OCI-LY1 (cell line): Measurements from ENCODE around the gene PTPRN2.

Source experiments
- H2AFZ ChIP-seq: fragments of 200-600 bp; sonication (generic), shearing (Covaris generic); 2 replicates; pipeline ENCODE4 v1.6.0; 2014; ENCODE audit warnings: antibody characterized with exemption, mild to moderate bottlenecking, low read length
- H3F3A ChIP-seq: fragments of 200-600 bp; sonication (generic), shearing (Covaris generic); 2 replicates; pipeline ENCODE4 v1.6.0; 2014; ENCODE audit warnings: mild to moderate bottlenecking, antibody characterized with exemption, low read length, moderate library complexity; ENCODE audit not compliant: insufficient read depth
- H3K27ac ChIP-seq: fragments of 200-600 bp; sonication (generic); 2 replicates; pipeline ENCODE4 v1.5.1; 2014; ENCODE audit warnings: low read length, mixed run types, mild to moderate bottlenecking, low read depth; ENCODE audit not compliant: poor library complexity, severe bottlenecking
- H3K27me3 ChIP-seq: fragments of 200-600 bp; sonication (generic); 2 replicates; pipeline ENCODE4 v1.6.0; 2014; ENCODE audit warnings: antibody characterized with exemption, mild to moderate bottlenecking, low read length, moderate library complexity; ENCODE audit not compliant: insufficient read depth
- H3K36me3 ChIP-seq: fragments of 200-600 bp; sonication (generic); 2 replicates; pipeline ENCODE4 v1.6.1; 2014; ENCODE audit warnings: mild to moderate bottlenecking, antibody characterized with exemption, low read length, moderate library complexity, mixed read lengths; ENCODE audit not compliant: insufficient read depth
- H3K4me1 ChIP-seq: fragments of 200-600 bp; sonication (generic); 2 replicates; pipeline ENCODE4 v1.5.1; 2014; ENCODE audit warnings: mild to moderate bottlenecking, low read length, moderate library complexity; ENCODE audit not compliant: insufficient read depth, severe bottlenecking
- H3K4me2 ChIP-seq: fragments of 200-600 bp; sonication (generic), shearing (Covaris generic); 2 replicates; pipeline ENCODE4 v1.6.1; 2014; ENCODE audit warnings: low read length
- H3K4me3 ChIP-seq: fragments of 200-600 bp; sonication (generic); 2 replicates; pipeline ENCODE4 v1.5.1; 2014; ENCODE audit warnings: low read length, low read depth, mild to moderate bottlenecking, mixed read lengths; ENCODE audit not compliant: poor library complexity, severe bottlenecking
- H3K79me2 ChIP-seq: fragments of 200-600 bp; shearing (Covaris generic); 2 replicates; pipeline ENCODE4 v1.6.1; 2016; ENCODE audit warnings: mixed run types, low read length, mixed read lengths; ENCODE audit not compliant: insufficient read depth
- H3K9ac ChIP-seq: fragments of 200-600 bp; sonication (generic), shearing (Covaris generic); 2 replicates; pipeline ENCODE4 v1.6.1; 2014; ENCODE audit warnings: mild to moderate bottlenecking, low read length, mixed read lengths
- H3K9me2 ChIP-seq: fragments of 200-600 bp; sonication (generic), shearing (Covaris generic); 2 replicates; pipeline ENCODE4 v1.6.1; 2014; ENCODE audit warnings: low read depth, mild to moderate bottlenecking, low read length, mixed read lengths
- H3K9me3 ChIP-seq: fragments of 200-600 bp; shearing (Covaris generic); 2 replicates; pipeline ENCODE4 v1.6.1; 2014; ENCODE audit warnings: low read length, mixed read lengths
- H4K20me1 ChIP-seq: fragments of 200-600 bp; sonication (generic), shearing (Covaris generic); 2 replicates; pipeline ENCODE4 v1.6.0; 2016; ENCODE audit warnings: mild to moderate bottlenecking, low read length; ENCODE audit not compliant: insufficient read depth
- CTCF ChIP-seq: fragments of 200-600 bp; sonication (generic), shearing (Covaris generic); IDR thresholded peaks from 2 replicates; pipeline ENCODE4 v1.5.1; 2017; ENCODE audit warnings: mild to moderate bottlenecking, antibody characterized with exemption, low read length, moderate library complexity, mixed read lengths
- EZH2 ChIP-seq: fragments of 200-600 bp; sonication (generic), shearing (Covaris generic); IDR thresholded peaks from 2 replicates; pipeline ENCODE4 v1.8.0; 2017; ENCODE audit warnings: borderline replicate concordance, mixed run types, mild to moderate bottlenecking, antibody characterized with exemption, low read length, moderate library complexity, mixed read lengths

PTPRN2 gene

DNA sequence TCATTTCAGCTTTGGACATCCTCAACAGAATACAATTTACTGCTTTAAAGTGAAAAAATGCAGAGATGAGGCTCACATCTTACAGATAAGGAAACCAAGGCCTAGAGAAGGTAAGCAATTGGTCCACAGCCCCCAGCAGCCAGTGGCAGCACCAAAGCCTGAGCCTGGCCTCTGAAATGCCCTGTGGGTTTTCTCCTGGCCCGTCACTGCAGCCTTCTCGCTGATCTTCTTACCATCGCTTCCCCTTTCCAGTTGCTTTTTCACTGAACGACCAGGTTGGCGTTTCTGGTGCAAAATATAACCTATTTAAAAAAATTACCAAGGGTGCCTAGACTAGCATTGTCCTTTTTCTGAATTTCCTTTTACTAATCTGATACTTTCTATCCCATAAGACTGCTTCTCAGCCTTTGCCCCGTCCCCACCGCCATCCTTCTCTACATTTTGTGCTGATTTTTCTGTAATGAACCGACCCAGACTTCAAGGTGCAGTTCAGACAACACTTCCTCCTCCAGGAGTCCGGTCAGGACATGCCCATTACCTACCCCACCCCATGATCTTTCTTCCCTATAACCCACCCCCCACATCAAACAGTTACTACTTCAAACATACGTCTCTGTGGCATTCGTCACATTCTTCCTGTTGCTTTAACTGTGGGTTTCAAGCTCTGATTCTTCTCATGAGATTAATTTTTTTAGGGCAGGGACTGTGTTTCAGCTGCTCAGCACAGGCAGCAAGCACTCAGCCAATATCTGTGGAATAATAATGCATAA is 961.5 kb downstream of the PTPRN2 start:
- TF ChIP-seq EZH2 (no peak), CTCF (no peak)
- H3K36me3 ChIP-seq = no peaks in the 10 kb centered on the region
- no peak overlapping the region for H3K27ac ChIP-seq
- no peaks in the 10 kb centered on the region for H3K79me2 ChIP-seq
- no peaks in the 10 kb centered on the region for H3K4me1 ChIP-seq
- H3K9ac ChIP-seq = no peak overlapping the region
- H4K20me1 ChIP-seq = no peaks in the 10 kb centered on the region
- no peaks in the 10 kb centered on the region for H3K9me2 ChIP-seq
- no peak overlapping the region for H2AFZ ChIP-seq
- H3K4me3 ChIP-seq = no peak overlapping the region
- H3K4me2 ChIP-seq = no peak overlapping the region
- H3F3A ChIP-seq = no peaks in the 10 kb centered on the region
- no peaks in the 10 kb centered on the region for H3K9me3 ChIP-seq
- H3K27me3 ChIP-seq = peaks cover 24% of the 10 kb centered on the region

DNA sequence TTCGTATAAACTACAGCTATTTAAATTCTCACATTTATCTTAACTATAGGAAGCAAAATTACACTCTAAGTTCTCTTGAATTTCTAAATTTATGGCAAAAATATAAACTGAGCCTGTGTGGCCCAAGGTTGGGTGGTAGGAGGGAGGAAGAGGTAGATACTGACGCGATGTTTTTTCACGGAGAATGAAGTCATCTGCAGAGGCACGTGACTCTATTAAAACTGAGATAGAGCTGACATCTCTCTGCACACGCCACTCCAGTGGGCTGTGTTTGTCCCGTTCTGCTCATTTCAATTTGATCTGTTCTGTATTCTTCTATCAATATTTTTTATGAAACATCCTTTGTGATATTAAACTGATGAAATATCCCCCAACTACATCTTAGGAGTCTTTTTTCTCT is 964.1 kb downstream of the PTPRN2 start:
- H3K9me2 ChIP-seq = no peaks in the 10 kb centered on the region
- H3K9me3 ChIP-seq = no peaks in the 10 kb centered on the region
- no peaks in the 10 kb centered on the region for H3K79me2 ChIP-seq
- H3K36me3 ChIP-seq = no peaks in the 10 kb centered on the region
- no peak overlapping the region for H3K27ac ChIP-seq
- H3F3A ChIP-seq = no peaks in the 10 kb centered on the region
- H3K9ac ChIP-seq = no peak overlapping the region
- no peak for TF ChIP-seq EZH2
- TF ChIP-seq CTCF = no peak
- H4K20me1 ChIP-seq = no peaks in the 10 kb centered on the region
- no peaks in the 10 kb centered on the region for H3K4me1 ChIP-seq
- no peak overlapping the region for H2AFZ ChIP-seq
- H3K27me3 ChIP-seq = peaks cover 13% of the 10 kb centered on the region
- H3K4me3 ChIP-seq = no peak overlapping the region
- no peak overlapping the region for H3K4me2 ChIP-seq

DNA sequence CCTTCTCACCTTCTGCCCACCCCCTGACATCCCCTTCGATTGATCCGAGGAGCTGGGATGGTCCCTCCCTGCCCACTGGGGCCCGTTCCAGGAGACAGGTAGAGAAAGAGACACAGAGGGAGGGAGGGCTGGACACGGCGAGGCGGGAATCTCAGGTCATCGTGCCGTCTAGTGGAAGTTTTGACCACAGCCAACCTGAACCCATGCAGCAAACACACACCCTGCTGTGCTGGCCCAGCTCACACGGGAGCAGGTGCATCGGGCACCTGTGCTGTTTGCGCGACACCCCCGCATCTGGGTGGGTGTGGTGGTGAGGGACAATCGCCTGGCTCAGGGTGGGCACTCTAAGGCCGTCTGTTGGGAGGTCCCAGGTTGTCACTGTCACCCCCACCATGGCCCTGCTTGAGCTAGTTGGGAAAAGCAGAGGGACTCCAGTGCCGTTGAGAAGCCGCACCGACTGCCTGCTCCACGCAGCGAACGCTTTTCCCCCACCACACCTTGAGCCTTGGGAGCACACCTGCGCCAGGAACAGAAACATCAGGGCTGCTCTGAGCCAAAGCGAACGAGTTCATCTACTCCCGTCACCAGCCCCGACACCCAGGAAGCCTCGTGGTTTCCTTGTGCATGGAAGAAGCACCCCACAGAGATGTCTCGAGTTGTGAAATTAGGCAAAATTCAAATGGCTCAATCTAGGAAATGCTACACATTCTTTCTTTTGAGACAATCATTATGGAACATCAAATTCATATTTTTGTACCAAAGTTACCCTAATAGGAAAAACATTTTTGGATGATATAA is 965.0 kb downstream of the PTPRN2 start:
- Histone ChIP-seq H3K4me1 (no peaks in the 10 kb centered on the region), H3K27me3 (peaks cover 5% of the 10 kb centered on the region), H4K20me1 (no peaks in the 10 kb centered on the region), H3K4me3 (no peak overlapping the region), H3K36me3 (no peaks in the 10 kb centered on the region), H3K27ac (no peak overlapping the region), H2AFZ (no peak overlapping the region), H3F3A (no peaks in the 10 kb centered on the region), H3K9ac (no peak overlapping the region), H3K9me2 (no peaks in the 10 kb centered on the region), H3K9me3 (no peaks in the 10 kb centered on the region), H3K4me2 (no peak overlapping the region), H3K79me2 (no peaks in the 10 kb centered on the region)
- TF ChIP-seq EZH2 = no peak
